NCI-H1417 (cell line): ENCODE measurements around the gene RTP1.
"Not testable (repeated sequence)": the region's sequence is repeated elsewhere in the genome, so short reads cannot be mapped to it uniquely, and the experiment has no call there.

Source experiments
- DNase-seq, 3 experiments: peaks; one replicate each; lab custom pipeline; 2025; lab: John Stamatoyannopoulos, UW

RTP1 gene

DNA sequence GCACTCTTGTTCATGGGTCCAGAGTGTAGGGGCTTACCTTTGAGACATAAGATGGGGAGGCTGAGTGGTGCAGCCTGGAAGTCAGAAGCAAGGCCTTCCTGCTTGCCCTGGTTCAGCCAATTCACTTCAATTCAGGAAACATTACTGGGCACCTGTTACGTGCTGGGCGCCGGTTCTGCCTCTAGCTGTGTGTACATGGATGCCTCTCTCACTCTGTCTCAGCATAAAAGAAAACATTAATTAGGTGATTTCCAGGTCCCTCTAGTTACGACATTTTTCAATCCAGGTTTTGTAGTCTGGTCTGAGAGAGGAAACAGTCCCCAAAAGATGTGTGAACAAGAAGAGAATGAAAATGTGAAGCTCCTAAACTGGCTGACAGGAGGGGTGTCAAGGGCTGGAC, 1.2 kb downstream of the RTP1 start:
- no peak for DNase-seq

DNA sequence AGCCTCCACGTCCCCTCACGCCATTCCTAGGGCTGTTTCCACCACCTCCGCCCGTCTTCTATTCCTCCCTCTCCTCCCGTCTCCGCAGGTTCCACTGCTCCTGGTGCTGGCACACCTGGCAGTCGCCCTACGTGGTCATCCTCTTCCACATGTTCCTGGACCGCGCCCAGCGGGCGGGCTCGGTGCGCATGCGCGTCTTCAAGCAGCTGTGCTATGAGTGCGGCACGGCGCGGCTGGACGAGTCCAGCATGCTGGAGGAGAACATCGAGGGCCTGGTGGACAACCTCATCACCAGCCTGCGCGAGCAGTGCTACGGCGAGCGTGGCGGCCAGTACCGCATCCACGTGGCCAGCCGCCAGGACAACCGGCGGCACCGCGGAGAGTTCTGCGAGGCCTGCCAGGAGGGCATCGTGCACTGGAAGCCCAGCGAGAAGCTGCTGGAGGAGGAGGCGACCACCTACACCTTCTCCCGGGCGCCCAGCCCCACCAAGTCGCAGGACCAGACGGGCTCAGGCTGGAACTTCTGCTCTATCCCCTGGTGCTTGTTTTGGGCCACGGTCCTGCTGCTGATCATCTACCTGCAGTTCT, 2.3 kb downstream of the RTP1 start:
- DNase-seq = not testable (repeated sequence)

DNA sequence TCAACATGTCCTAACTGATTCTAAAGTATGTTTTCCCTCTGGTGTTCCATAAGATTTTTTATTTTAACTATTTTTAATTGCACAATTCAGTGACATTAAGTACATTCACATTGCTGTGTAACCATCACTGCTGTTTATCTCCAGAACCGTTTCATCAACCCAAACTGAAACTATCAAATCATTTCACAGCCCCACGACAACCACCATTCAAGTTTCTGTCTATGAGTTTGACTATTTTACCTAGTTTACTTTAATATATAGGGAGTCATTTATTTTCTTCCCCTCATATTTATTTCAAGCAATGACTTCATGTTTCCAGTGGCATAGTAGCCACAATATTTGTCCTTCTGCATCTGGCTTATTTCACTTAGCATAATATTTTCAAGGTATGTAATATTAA, 8.4 kb downstream of the RTP1 start:
- DNase-seq = no peak

DNA sequence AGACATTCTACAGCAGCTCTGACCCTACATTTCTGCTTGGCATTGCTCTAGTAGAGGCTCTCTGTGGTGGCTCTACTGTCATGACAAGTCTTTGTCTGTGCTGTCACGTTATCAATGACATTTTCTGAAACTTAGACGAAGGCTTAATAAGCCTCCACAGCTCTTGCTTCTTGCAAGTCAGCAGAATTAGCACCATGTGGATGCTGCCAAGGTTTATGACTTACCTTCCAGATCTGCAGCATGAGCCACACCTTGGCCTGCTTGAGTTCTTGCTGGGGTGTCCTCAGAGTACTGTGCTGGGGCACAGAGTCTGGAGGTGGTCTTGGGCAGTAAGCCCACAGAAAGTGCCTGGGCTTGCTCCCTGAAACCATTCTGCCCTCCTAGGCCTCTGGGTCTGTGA, 9.8 kb downstream of the RTP1 start:
- no peak for DNase-seq

DNA sequence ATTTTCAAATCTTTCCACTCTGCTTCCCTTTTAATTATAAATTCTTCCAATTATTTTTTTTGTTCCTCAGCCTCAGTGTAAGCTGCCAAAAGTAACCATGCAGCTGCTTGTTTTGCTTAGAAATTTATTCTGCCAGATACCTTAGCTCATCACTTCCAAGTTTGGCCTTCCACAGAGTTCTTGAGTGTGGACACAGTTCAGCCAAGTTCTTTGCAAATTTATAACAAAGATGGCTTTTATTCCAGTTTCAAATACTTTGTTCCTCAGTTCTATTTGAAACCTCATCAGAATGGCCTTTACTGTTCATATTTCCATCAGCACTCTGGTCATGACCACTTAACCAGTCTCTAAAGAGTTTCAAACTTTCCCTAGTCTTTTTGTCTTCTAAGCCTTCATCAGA, 10.3 kb downstream of the RTP1 start:
- no peak for DNase-seq

DNA sequence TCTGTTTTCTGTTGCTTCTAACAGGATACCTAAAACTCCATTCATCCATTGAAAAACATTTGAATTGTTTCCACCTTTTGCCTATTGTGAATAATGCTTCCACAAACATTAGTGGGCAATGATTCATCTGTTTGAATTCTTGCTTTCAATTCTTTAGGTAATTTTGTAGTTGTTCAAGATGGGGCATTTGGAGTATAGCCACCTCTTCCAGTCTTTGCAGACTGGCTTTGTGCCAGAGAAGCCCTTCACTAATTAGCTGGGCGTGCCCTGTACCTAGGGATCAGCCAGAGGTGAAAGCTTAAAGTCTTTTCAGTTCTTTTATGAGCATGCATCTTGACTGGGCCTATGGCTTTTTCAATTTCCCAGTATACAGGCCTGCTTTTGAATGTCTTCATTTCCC, 10.9 kb downstream of the RTP1 start:
- DNase-seq = peak in 2 of 3 experiments; percentile 44 to 49

DNA sequence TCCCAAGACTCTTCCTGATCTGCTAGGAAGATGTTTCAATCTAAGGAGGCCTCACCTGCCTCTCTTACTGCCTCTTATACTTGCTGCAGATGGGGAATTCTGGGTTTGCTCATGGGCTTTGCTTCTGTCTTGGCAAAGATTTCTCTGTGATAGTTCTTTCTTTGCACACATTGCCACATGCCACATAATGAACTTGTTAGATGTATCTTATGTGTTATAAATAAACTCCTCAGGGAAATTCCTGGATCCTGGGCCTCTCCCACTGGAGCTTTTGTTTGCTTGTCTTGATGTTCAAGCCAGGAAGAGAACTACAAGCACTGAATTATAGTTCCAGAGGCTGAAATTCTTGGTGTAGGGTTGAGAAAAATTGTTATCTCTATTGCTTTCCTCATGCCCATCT, 12.2 kb downstream of the RTP1 start:
- DNase-seq = no peak

DNA sequence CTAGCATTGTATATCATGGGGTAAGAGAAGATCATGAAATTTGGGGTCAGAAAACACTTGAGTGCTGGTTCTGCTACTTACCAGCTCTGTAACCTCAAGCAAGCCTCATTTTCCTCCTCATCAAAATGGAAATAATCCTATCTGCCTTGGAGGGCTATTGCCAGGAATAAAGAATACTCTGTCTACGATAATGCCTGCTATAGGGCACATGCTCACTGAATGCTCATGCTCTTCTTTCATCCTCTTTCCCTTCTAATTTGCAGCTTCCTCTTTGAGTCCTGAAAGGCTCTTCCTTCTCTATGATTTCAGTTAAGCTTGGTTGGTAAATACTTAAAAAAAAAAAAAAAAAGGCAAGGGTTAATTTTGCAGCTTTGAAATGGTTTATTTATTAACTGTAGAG, 12.8 kb downstream of the RTP1 start:
- DNase-seq = no peak

DNA sequence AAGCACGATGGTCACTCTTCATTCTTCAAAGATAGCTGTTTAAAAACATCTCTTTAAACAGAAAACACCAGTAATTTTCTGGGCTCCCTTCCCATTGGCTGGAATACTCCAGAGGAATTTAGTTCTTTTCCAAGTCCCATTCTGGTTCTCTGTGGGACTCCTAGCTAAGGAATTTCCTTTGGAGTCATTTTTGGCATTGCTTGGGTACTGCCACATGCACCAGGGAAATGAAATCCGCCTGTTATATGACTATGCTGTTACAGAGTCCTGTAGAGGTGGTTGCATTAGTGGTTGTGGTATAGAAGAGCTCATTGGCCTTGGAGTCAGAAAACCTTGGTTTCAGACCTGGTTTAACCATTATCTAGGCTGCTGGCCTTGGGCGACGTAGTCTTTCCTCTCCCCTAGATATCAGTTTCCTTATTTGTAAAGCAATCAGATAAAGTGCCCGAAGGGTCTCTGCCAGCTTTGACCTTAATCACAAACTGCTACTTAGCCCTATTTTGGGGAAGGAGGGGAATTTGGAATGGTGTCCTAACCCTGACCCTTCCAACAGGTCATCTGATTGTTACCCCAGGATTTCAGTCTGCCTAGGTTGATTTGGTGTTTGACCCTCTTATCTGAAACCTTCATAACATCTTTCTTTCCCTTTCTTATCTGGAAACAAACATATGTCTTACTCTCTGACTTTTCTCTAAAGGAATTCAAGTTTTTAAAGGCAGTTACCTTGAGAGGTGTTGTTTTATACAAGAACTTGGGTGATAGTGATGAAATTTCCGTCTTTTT, 13.4 kb downstream of the RTP1 start:
- DNase-seq = no peak

DNA sequence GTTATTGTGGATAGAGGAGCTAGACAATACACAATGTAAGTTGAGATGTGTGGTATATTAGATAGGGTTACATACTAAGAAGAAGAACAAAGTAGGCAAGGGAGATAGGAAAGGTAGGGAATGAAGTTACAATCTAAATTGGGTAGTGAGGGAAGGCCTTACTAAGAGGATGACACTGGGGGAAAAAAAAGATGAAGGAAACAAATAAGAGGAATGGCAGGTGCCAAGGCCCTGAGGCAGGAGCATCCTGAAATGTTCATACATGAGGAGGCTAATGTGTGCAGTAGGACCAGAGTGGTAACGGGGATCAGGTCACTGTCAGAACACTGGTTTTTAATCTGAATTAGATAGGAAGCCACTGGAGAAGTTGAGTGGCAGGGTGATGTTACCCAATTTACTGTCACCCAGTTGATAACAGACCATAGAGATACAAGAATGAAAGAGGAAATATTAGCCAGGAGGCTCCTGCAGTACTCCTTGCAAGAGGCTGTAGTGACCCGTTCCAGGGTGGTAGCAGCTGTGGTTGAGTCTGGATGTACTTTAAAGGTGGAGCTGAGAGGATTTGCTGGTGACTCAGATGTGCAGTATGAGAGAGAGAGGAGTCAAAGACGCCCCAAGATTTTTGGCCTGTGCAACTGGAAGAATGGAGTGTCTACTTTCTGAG, 14.4 kb downstream of the RTP1 start:
- DNase-seq = no peak

DNA sequence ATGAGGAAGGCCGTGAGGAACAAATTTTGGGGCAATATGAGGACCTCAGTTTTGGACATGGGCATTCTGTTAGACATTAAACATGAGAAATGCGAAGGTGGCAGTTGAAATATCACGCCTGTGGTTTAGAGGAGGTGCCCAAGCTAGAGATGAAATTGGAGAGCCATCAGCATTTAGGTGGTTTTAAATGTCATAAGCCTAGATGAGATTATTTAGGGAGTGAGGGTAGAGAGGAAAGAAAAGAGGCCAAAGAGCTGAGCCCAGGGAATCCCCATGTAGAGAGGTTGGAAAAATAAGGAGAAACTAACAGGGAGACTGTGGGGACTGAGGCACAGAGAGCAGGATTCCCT, 14.9 kb downstream of the RTP1 start:
- DNase-seq = no peak

DNA sequence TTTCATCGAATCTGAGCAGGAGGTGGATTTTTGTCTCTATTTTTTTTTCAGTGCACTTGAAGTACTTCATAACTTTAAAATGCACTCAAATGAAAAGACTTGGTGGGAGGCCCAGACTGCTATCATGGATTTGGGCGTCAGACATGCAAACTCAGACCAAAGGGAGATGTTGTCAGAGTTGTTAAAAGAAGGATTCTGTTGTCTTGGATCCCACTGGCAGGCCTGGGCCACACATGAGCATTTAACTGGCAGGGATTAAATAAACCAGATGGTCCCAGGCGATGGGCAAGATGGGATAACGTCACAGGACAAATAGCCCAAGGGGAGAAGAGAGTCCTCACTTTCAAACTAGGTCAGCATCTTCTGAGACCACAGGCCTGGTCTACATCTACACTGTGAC, 15.4 kb downstream of the RTP1 start:
- no peak for DNase-seq

DNA sequence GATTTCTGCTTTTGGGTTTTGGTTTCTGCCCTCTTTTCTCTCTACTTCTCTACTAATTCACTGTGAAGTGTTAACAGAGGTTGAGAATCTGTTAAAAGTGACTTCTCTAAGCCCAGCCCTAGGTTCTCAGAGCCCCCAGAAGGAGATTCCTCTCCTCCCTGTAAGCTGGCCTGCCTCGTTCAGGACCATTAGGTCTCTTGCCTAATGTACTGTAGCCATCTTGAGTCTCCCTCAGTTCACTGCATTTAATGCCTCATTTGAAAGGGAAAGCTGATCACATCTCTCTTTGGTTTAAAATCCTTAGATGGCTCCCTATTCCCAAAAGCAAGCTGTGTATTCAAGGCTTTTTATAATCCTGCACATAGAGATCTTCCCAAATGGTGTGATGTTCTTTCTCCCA, 16.3 kb downstream of the RTP1 start:
- DNase-seq = peak in 1 of 3 experiments; percentile 13

DNA sequence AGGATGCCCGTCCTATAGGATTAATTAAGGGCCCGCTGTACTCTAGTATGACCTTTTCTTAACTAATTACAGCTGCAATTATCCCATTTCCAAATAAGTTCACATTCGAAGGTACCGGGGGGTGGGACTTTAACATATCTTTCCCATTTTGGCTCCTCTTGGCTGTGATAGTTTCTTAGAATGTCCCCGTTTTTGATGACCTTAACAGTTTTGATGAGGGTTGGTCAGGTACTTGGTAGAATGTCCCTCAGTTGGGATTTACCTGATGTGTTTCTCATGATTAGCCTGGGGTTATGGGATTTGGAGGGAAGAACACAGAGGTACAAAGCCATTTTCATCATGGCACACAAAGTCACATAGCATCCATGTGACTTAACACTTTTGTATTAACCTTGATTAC, 18.2 kb downstream of the RTP1 start:
- DNase-seq = no peak

DNA sequence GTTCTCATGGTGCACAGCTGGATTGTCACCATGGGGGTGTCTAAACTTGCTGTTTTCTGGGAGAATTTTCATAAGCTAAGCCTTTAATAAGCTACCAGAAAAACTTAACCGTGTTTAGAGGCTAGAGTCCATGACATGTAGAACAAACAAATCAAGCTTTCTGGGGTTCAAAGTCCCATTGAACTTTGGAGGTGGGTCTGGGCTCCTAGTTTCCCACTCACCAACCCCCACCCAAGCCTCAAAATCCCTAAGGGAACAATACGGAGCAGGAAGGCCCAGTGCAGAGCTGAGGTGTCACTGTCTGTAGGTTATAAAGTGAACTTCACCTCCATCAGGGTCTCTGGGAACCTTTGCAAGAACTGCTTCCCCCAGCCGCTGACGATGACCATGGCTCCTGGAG, 25.5 kb downstream of the RTP1 start:
- no peak for DNase-seq

DNA sequence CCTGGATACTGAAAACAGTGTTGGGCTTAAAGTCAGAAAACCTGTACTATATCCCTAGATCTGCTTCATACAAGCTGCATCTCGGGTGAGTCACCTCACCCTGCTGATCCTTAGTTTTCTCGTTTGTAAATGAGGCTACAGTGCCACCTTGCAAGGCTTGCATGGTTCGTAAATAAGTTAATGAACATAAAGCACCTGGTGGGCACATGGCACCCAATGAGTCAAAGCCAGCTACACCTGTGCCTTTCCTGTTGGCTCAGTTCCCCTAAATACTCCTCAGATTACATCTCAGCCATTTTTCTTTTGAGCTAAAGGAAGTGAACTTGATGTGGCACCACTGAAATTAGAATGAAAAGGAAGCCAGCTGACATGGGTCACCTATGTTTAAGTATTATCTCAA, 26.5 kb downstream of the RTP1 start:
- peak in 1 of 3 experiments; percentile 12 for DNase-seq

DNA sequence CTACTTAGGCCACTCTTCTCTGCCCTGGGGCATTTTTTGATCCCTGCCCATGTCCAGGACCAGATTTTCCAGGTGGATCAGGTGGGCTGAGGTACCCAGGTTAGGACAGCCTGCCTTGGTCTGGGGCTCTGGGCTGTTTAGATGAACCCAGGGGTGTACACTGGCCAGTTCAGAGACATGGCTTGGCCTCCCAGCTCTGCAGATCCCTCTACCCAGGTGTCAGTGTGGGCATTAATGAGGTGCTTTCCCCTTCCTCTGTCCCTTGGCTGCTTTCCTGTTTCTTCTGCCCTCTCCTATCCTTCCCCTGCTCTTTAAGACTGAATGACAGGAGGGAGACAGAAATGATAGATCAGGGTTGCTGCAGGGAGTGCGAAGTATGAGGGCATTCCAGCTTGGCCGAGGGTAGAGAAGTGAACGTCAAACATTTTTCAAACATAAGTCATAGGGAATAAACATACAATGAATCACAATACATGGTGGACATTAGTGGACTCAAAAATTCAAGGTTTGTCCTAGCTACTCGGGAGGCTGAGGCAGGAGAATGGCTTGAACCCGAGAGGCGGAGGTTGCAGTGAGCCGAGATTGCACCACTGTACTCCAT, 30.5 kb downstream of the RTP1 start:
- no peak for DNase-seq

DNA sequence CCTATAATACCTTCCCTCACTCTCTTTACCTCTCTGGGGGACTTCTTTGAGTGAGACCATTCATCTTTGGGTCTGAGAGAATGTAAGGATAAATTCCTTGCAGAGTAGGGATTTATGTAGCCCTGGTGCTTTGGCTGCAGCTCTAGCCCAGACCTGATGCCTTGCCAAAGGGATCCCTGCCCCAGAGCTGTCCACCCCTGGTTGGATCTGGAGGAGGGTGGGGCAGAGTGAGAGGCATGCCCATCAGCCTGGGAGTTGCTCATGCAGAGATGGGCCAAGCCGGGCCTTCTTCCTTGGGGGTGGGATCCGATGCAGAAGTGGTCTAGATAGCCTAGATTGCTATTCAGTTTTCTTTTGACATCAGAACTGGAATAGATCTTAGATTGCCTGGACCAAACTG, 31.5 kb downstream of the RTP1 start:
- DNase-seq = no peak

DNA sequence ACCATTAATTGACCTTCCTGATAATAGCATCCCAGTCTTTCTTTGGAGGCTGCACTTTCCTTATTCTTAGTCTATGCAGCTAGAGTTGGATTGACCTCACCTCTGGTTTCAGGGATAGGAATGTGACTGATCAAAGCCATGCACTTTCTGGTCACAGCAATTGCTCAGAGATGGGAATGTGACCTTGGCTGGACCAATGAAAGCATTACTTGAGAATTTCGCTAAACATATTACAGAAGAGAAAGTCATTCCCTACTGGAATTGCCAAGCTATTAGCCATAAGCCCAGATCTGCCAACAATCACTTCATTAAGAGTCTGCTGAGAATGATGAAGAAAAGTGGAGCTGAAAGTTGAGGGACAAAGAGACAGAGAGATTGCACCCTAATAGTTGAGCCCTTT, 32.7 kb downstream of the RTP1 start:
- no peak for DNase-seq

DNA sequence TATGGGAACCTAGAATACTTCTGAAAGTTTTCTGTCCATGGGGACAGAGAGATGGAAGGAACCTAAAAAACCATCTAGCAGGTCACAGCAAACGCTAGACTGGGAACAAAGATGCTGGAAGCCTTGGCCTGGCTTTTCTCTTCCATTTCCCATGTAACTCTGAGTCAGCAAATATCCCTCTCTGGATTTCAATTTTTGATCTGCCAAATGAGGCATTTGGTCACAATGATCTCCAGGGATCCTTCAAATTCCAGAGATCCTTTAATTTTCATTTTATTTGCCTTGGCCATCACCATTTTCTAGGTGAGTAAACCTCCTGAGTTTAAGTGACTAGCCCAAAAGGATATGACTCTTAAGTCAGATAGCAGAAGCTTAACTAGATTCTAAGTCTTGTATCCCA, 39.7 kb downstream of the RTP1 start:
- DNase-seq = no peak

DNA sequence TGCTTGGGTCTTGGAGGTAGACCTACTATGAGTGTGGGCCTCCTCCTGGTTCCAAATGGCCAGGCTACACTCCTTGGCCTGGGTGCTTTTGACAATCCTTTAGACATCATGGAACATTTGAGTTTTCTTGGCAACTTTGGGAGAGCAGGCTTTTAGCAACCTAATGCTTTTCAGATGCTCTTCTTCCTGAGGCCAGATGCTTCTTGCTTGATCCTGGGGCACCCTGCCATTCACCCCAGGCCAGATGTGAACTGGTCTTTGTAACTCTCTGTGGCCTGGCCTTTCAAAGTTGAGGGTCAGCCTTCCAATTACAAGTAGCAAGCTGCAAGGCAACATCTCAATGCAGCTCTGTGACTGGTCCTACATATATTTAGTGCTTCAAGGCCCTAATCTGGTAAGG, 40.5 kb downstream of the RTP1 start:
- no peak for DNase-seq

DNA sequence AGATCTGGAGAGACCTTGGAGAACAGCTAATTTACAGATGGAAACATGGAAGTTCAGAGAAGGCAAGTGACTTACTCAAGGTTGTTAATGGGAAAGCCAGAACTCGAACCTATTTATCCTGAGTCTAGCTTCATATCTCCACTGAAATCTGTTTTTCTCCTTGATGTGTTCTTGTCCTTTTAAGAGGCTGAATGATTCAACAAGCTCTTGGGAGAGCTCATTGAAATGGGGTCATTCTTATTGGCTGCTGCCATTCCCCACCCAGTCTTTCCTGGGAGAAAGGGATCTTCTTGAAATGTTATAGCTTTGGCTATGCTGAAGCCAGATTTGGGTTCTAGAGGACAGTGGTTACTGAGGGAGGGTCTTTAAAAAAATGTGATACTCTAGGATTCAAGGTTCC, 41.0 kb downstream of the RTP1 start:
- no peak for DNase-seq

DNA sequence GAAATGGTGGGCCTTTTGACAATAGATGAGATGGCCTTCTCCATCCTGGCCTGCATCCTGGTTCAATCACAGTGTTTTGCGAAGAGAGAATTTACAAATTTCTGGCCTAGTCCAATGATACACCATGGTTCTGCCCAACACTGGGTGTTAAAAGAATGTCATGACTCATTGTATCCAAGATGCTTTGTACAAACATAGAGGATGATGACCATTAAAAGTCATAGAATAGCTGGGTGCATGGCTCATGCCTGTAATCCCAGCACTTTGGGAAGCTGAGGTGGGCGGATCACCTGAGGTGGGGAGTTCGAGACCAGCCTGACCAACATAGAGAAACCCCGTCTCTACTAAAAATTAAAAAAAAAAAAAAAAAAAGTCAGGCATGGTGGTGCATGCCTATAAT, 41.5 kb downstream of the RTP1 start:
- DNase-seq = not testable (repeated sequence)
